Activated CD8-positive, alpha-beta memory T cell treated with anti-CD3 and anti-CD28 coated beads for 48 hours (primary cell): Measurements from ENCODE around the gene CMIP.

Source experiments
- DNase-seq, 3 experiments: peaks; one replicate each; pipeline ENCODE4 v3.0.0-alpha.2; 2020; ENCODE audit warnings: low read depth in 2 of 3, low spot score in 2 of 3

The CMIP gene

DNA sequence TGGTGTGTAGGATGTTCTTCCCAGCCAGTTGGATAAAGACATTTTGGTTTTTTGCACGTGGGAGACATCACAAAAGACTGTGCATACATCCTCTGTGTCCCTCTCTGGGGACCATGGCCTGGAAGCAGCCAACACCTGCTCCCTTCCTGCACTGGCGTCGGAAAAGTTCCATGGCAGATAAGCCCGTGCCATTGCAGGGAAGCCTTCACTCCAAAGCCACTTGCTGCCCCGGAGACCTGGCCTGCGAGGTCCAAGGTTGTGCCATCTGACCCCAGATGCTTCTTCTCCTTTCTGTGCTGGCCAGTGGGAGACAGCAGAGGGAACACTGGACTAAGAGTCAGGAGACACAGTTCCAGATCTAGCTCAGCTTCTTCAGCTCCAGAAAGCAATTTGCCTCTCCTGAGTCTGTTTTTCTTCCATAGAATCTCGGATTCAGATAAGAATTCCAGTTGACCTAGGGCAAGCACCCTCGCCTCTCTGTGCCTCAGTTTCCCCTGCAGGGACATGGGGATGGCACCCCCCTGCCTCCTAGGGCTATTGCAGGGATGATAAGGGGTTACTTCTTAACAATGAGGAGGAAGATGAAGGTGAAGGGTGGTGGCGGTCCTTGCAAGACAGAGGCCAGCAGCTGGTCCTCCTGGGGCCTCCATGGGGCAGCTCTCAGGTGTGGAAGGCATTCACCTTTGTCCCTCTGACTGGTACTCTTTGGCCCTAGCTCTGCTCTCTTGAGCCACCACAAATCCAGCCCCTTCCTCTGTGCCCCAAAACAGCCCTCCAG is 134.2 kb downstream of the CMIP start:
- DNase-seq = no peak

DNA sequence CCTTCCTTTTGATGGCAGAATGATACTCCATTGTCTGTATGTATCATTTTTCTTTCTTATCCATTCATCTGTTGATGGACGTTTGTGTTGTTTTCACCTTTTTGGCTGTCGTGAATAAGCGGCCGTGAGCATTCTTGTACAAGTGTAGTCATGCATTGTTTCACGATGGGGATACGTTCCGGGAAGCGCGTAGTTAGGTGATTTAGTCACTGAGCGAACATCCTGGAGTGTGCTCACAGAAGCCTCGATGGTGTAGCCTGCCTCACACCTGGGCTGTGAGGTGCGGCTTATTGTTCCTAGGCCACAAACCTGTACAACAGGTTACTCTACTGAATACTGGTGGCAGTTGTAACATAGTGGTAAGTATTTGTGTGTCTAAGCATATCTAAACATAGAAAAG is 136.5 kb downstream of the CMIP start:
- DNase-seq = no peak

DNA sequence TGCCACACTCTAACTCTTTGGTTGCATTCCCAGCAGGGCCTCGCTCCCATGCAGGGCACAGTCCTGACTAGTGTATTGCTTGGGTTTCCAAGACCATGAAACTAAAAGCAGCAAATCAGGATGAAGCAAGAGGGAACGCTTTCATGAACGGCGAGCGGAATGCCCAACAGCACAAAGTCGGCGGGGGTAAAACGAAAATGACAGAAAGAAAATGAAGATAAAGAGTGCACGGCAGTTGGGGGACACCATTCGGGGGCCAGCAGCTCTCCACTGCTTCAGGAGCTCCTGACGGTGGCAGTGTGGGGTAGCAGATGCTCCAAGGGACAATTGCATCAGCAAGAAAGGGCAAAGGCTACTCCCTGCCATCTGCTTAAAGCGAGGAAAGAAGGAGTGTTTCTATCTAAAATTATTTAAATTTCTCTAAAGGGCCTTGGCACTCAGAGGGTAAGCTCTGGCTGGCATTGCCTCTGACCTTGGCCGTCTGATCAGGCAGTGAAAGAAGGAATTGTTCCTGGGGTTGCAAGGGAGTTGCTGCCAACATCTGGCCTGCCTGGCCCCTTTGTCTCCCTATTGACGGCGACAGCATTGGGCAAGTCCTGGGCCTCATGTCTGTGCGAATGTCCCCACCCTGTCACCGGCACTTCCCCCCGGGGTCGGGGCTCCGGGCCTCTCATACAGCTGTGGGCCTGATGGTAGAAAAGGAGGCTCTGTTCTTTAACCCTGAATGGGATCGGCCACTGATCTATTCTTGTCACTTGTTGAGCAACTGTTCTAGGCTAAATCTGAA is 138.2 kb downstream of the CMIP start:
- DNase-seq = no peak

DNA sequence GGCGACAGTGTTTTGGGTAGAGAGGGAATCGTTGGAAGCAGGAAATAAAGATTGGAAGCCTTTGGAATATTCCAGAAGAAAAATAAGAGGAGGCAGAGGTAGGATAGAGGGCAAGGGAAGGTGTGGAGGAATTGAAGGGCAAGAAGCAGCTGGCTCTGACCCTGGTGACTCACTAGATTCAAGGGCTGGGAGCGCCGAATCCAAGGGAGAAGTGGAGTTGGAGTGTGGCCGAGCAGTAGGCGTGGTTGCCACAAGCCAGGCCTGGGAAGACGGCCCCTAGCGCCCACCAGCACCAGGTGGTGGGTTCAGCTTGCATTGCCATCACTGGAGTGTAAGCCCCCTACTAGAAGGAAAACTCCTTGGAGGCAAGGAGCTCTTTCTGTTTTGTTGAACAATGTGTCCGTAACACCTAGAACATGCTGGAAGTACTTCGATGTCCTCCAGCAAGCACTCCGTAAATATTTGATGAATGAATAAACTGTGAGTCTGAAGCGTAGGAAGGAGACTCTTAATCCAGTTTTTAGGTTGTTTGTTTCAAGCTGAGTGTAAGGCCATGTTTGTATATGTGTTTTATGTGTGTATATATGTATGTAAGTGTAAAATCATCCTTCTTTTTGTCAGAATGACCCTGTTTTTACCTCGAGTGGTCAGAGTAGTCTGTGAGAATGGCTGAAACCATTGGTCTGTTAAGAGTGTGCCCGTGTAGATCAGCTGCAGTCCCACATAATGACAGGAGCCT is 139.5 kb downstream of the CMIP start:
- DNase-seq = no peak

DNA sequence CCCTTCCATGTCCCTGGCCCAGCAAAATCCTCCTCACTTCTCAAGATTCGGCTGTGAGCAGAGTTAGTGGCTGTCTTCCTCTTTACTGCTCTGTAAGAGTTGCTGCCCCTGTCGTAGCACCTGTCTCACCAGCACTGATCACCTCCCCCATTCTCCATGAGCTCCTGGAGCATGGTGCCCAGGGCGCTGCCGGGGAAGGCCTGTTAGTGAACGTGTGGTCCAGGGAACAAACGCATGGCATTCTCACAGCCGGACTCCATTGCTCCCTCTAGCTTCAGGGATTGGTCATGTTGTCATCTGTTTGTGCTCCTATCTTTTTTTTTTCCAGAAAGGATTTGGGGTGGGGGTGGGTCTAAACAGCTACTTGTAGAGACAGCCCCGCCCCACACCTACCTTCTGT is 141.2 kb downstream of the CMIP start:
- DNase-seq = no peak

DNA sequence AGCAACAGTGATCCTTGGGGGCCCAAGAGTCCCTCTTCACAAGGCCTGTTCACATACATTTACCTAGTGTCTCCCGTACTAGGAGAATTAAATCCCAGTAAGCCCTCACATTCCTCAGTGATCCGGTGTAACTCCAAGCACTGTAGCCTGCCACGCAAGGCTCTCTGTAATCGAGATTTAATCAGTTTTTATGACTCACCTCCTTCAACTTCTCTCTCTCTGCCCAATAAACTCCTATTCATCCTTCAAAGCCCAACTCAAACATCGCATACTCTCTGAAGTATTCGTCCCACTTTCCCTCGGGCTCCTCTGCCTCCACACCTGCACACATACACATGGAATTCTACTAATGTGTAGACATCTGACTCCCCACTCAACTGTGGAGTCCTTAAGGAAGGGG is 141.8 kb downstream of the CMIP start:
- no peak for DNase-seq

DNA sequence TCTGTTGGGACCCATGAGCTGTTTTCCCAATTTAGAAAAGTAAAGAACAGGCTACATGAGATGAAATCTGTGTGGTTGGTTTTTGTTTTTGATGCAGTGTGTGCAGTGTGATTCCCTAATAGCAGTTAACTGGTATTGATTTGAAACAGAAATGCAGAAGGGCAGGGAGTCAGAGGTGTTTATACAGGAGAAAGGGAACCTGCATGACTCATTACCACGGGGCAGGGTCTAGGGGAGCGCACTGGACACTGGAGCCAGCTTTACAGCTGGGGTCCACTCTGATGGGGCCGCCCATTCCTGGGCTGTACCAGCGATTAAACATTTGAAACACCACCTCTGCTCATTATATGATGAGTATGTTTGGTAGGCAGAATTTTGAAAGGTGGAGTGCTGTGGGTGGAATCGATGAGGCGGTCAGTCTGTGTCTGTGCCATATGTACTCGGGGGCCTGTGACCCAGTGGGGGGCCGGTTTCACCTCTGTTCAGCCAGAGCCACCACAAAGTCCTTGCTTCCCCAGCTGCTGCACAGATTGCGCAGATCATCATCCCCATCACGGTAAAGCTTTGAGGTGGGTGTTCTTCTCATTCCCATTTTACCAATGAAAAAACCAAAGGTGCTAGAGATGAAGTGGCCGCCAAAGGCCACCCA is 142.5 kb downstream of the CMIP start:
- DNase-seq = no peak

DNA sequence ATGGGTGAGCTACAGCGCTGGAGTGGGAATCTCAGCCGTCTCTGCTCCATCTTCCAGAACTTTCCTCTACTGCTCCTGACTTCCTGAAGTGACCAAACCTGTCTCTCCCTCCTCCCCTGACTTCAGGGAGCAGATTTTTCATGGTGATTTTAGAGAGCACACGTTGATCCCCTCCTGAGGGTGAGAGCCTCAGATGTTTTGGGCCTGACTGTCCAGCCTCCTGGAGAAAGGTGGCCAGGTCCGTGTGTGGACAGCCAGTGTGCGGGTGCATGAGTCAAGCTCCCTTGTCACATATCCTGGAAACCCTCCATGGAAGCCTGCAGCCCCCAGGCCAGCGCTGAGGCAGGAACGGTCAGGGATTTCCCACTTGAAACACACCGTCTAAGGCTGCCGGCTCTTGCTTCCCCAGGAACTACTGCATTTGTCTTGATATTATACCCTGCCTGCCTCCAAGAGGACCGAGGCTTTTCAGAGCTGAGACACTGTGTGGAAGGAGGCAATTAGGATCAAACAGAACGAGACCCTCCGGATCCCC is 143.1 kb downstream of the CMIP start:
- DNase-seq = no peak

DNA sequence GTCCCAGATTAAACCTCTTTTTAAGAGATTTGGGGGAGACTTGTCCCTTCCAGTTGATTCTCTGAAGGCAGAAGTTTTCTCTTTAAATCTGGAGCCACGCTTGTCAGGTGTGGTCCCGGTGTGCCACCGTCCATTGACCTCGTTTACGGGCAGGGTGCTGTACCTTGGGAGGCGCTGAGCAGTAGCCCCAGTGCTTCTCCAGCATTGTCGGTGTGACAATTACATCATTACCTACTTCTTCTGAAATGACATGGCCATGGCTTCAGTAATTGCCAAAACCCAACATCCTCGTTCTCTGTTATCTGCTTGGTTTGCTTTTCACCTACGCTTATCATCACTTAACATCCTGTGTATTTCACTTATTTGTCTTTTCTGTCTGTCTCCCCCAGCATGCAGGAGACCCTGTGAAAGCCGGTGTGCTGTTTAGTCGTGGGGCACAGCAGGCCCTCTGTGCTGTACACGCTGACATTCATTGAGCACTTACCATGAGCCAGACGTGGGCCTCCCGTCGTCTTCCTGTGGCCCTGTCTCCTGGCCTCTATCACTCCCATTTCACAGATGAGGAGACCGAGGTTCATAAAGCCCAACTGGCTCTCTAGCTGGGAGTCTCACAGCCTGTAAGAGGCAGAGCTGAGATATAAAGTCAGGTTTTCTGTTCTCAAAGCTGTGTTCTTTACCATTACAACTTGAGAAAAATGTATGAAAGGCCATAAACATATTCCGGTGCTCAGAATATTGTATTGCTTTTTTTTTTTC is 143.9 kb downstream of the CMIP start:
- no peak for DNase-seq

DNA sequence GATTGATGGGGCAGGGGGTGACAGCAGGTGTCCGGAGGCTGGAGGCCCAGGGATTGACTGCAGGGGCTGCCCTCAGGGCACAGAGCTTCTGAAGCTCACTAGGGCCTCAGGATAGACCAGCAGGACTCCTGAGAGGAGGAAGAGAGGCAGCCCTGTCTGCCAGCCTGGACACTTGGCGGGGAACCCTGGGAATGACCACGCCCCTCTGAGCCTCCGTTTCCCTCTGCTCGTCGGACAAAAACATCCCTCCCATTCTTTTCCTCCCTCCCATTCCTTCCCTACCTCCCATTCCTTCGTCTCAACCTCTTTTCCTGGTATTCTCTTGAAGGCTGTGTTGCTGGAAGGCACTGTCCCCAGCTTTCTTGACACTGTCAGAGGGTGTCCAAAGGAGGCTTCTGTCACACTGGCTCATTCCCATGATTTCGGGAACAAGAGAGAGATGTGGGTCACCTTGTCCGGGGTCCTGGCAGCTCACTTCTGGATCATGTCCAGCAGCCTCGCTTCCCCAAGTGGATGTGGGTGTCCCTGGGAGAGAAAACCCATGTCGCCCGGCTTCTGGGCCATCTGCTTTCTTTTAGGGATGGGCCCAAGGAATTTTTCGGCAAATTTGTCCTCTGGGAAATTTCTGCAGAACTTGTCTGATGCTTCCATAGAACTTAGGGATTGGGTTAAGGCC is 145.5 kb downstream of the CMIP start:
- no peak for DNase-seq

DNA sequence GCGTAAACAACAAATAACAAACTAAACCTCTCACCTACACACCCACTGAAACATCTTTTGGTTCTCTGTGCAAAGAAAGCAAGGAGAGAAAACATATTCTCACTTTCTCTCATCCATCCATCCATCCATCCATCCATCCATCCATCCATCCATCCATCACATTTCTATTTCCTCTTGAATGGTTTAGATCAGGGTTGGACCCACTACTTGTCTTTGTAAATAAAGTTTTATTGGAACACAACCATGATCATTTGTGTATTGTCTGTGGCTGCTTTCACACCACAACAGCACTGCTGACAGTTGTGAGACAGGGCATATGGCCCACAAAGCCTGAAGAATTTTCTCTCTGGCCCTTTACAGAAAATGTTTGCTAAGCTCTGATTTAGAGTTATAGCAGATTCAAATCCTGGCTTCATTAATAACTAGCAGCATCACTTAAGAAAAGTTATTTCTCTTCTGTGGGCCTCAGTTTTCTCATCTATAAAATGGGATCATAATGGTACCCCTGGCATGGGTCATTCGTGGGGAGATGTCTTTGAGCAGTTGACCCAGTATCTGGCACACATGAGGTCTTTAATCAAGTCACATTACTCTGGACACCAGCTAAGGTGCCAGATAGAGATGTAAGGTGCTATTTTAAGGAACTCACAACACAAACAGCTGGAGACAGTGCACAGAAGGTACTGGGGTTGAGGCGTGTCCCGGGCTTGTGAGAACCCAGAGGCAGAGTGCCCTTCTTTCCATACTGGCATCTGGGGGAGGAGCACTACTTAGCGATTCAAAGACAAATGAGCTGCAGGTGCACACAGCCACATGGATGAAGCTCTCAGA is 146.3 kb downstream of the CMIP start:
- DNase-seq = no peak

DNA sequence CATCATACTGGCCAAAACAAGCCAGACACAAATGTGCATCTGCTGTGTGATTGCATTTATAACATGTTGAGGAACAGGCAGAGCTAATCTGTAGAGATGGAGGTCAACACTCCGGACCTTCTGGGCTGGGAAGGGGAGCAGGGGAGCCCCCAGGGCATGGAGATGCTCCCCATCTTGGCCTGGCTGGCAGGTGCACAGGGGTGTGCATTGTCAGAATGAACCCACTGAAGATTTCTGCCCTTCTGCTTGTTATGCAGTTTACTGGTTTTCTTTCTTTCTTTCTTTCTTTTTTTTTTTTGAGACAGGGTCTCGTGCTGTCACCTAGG is 146.9 kb downstream of the CMIP start:
- DNase-seq = no peak

DNA sequence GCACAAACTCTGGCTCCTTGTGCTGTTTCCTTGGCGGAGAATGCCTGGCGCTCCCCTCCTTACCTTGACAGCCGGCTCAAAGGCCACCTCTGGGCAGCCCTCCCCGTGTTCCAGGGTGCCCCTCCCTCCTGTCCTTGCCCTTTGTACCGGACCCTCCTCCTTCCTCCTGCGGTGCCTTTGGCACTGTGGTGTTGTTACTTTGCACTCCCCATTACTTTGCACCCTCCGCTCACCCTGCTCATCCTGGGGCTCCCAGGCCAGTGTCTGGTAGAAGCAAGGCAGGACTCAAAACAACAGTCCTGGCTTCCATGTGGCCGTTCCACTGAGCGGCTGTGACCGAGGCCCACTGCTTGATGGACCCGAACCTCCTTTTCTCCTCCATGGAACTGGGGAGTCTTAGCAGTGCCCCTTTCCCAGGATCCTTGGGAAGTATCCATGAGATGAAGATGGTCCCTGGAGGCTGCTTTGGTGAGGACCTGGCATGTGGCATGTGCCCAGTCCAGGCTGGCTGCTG is 147.8 kb downstream of the CMIP start:
- DNase-seq = no peak

DNA sequence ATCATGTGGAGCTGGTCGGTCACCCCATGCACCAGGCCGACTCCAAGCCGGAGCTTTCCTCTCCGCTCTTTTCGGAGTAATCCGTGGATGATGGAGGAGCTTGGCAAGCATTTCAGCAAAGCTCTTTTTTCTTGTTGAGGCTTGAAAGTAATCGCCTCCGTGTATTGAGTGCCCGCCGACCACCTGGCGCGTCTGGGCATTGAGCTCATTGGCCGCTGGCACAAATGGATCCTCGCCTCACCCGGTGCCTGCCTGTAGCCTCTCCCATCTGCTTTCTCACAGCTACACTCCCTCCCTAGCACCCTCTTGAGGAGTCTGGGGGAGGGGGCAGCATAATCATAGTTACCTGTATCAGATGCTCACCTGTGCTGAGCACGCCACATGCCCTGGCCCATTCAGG is 148.9 kb downstream of the CMIP start:
- no peak for DNase-seq

DNA sequence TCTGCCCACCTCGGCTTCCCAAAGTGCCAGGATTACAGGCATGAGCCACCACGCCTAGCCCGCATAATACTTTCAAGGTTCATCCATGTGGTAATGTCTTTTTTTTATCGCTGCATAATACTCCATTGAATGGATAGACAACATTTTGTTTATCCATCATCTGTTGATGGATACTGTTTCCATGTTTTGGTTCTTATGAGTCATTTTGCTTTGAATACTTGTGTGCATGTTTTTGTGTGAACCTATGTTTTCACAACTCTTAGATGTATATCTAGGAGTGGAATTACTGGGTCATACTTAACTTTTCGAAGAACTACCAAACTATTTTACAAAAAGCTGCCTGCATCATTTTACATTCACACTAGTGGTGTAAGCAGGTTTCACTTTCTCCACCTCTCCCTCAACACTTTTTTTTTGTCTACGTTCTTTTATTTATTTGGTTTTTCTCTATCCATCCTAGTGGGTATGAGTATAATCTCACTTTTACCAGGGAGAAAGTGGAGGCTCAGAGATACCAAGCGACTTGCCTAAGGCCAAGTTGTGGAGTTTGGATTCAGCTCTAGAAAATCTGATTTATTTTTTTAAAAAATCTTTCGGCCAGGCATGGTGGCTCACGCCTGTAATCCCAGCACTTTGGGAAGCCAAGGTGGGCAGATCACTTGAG is 151.2 kb downstream of the CMIP start:
- DNase-seq = no peak

DNA sequence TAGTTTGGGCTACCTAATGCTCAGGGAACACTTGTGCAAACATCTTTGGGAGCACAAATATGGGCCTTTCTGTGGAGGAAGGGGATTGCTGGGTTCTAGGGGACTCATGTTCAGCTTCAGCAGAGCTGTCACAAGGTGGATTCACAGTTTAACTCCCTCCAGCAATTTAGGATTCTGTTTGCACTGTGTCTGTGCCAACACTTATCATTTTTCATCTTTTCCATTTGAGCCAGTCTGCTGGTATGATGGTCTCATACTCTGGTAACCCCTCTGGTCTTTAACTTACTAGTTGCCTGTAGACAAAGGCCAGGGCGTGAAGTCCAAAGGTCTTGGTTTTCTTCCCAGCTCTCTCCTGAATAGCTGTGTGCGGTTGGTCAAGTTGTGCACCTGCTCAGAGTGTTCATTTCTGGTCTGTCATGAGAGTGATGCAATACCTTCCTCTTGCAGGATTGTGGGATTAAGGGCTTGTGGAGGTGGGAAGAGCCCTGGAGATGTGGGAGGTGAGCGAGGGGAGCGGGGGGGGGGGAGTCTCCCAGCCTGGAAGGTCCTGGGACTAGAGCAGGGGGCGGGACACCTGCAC is 152.6 kb downstream of the CMIP start:
- DNase-seq = no peak

DNA sequence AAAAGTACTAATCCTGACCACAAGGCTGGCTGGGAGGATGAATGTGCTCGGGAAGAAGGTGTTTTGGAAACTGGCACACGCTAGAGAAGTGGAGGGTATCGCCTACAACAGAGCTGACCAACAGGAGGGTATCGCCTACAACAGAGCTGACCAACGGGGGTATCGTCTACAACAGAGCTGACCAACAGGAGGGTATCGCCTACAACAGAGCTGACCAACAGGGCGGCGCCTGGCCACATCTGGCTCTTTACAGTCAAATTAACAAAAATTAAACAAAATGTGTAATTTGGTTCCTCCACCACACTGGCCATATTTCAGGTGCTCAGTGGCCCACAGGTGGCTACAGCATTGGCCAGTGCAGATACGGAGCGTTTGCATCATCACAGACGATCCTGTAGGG is 153.5 kb downstream of the CMIP start:
- no peak for DNase-seq
